Mesothelial cell of epicardium (in vitro differentiated cells): ENCODE results near the gene OR8A1. TPM values are rescaled to one million over a fixed set of nuclear protein-coding genes. Genes with fewer than 3 reads are reported as not detected.

Source experiments
- DNase-seq, 2 experiments: peaks; one replicate each; pipeline ENCODE4 v3.0.0; 2021; ENCODE audit warnings: low spot score in 2 of 2; ENCODE audit not compliant: unreplicated experiment in 2 of 2
- H3K27ac Mint-ChIP-seq: 2 replicates; pipeline ENCODE4 v1.8.0; 2021; ENCODE audit warnings: mixed read lengths
- H3K27me3 Mint-ChIP-seq: 2 replicates; pipeline ENCODE4 v1.8.0; 2021; ENCODE audit warnings: low read depth, mixed read lengths
- H3K36me3 Mint-ChIP-seq: 2 replicates; pipeline ENCODE4 v1.8.0; 2021; ENCODE audit warnings: mixed read lengths
- H3K4me1 Mint-ChIP-seq: 2 replicates; pipeline ENCODE4 v1.8.0; 2021; ENCODE audit warnings: mixed read lengths
- H3K4me3 Mint-ChIP-seq: 2 replicates; pipeline ENCODE4 v1.8.0; 2021; ENCODE audit warnings: mild to moderate bottlenecking, moderate library complexity, mixed read lengths
- H3K9me3 Mint-ChIP-seq: 2 replicates; pipeline ENCODE4 v1.8.0; 2021; ENCODE audit warnings: mixed read lengths
- CTCF ChIP-seq: fragments of 200-600 bp; sonication (generic); IDR thresholded peaks from one replicate; pipeline ENCODE4 v1.5.0; 2021; ENCODE audit warnings: antibody characterized with exemption; ENCODE audit not compliant: unreplicated experiment
- total RNA-seq: library from RNA; stranded (reverse); gene quantifications from 3 replicates; pipeline ENCODE4 v1.2.1, GENCODE V29; 2021

The OR8A1 gene
- total RNA-seq, 1 donor from 2014 or later: not detected

GRCh38 chr11:124538019-124538418 lies 31.8 kb upstream of the OR8A1 start:
- no peak for TF ChIP-seq CTCF
- H3K9me3 Mint-ChIP-seq: peaks cover 6% of the 10 kb centered on the region
- peaks cover 18% of the 10 kb centered on the region for H3K4me1 Mint-ChIP-seq
- H3K4me3 Mint-ChIP-seq: no peak overlapping the region
- DNase-seq: no peak
- H3K27me3 Mint-ChIP-seq: peaks cover 6% of the 10 kb centered on the region
- peak overlapping the region; percentile 10 for H3K27ac Mint-ChIP-seq
- no peaks in the 10 kb centered on the region for H3K36me3 Mint-ChIP-seq

- peaks cover 18% of the 10 kb centered on the region for H3K4me1 Mint-ChIP-seq
- peaks cover 22% of the 10 kb centered on the region for H3K27me3 Mint-ChIP-seq
- TF ChIP-seq CTCF: no peak
- H3K9me3 Mint-ChIP-seq: peaks cover 6% of the 10 kb centered on the region
- no peak overlapping the region for H3K27ac Mint-ChIP-seq
- no peak overlapping the region for H3K4me3 Mint-ChIP-seq
- DNase-seq: no peak
- no peaks in the 10 kb centered on the region for H3K36me3 Mint-ChIP-seq
Measured at GRCh38 chr11:124541204-124541603, 28.6 kb upstream of the OR8A1 start.

GRCh38 chr11:124543145-124543544 lies 26.7 kb upstream of the OR8A1 start:
- DNase-seq: no peak
- H3K27ac Mint-ChIP-seq: no peak overlapping the region
- no peak for TF ChIP-seq CTCF
- H3K36me3 Mint-ChIP-seq: no peaks in the 10 kb centered on the region
- peaks cover 22% of the 10 kb centered on the region for H3K27me3 Mint-ChIP-seq
- H3K4me3 Mint-ChIP-seq: no peak overlapping the region
- peaks cover 4% of the 10 kb centered on the region for H3K4me1 Mint-ChIP-seq
- peaks cover 6% of the 10 kb centered on the region for H3K9me3 Mint-ChIP-seq

- no peak for DNase-seq
- H3K4me1 Mint-ChIP-seq: no peaks in the 10 kb centered on the region
- H3K9me3 Mint-ChIP-seq: peaks cover 6% of the 10 kb centered on the region
- H3K27me3 Mint-ChIP-seq: peaks cover 22% of the 10 kb centered on the region
- H3K27ac Mint-ChIP-seq: no peak within 1 kb of the TSS
- no peaks in the 10 kb centered on the region for H3K36me3 Mint-ChIP-seq
- TF ChIP-seq CTCF: no peak
- H3K4me3 Mint-ChIP-seq: no peak within 1 kb of the TSS
Measured at GRCh38 chr11:124543554-124543953, 26.2 kb upstream of the OR8A1 start, which contains the start of gene OR8B12. Gene OR8B12, minus strand, starts transcription at chr11:124543654. Its CDS starts 0 bp downstream, at chr11:124543654.

- TF ChIP-seq CTCF: no peak
- no peaks in the 10 kb centered on the region for H3K36me3 Mint-ChIP-seq
- H3K27me3 Mint-ChIP-seq: peaks cover 3% of the 10 kb centered on the region
- no peaks in the 10 kb centered on the region for H3K4me1 Mint-ChIP-seq
- no peak overlapping the region for H3K27ac Mint-ChIP-seq
- no peak for DNase-seq
- no peak overlapping the region for H3K4me3 Mint-ChIP-seq
- H3K9me3 Mint-ChIP-seq: peaks cover 4% of the 10 kb centered on the region
Measured at GRCh38 chr11:124551189-124551588, 18.6 kb upstream of the OR8A1 start.

GRCh38 chr11:124551987-124552386 lies 17.8 kb upstream of the OR8A1 start:
- Mint-ChIP-seq H3K36me3 (no peaks in the 10 kb centered on the region), H3K27me3 (peaks cover 7% of the 10 kb centered on the region), H3K27ac (no peak overlapping the region), H3K4me3 (no peak overlapping the region), H3K9me3 (peaks cover 4% of the 10 kb centered on the region), H3K4me1 (no peaks in the 10 kb centered on the region)
- no peak for TF ChIP-seq CTCF
- no peak for DNase-seq
